H9 (cell line): ENCODE data around the gene SIL1. TPM values are rescaled to one million over a fixed set of nuclear protein-coding genes. Genes with fewer than 3 reads are reported as not detected.

Source experiments
- DNase-seq: peaks from one replicate; pipeline ENCODE4 v3.0.0-alpha.2; 2017
- H2AFZ ChIP-seq: one replicate; pipeline ENCODE4 v1.6.1; 2013; ENCODE audit warnings: mild to moderate bottlenecking, low read length, control low read depth, moderate library complexity
- H2AK5ac ChIP-seq: 2 replicates; pipeline ENCODE4 v1.6.1; 2013; ENCODE audit warnings: low read length, control low read depth, mixed read lengths; ENCODE audit not compliant: insufficient read length
- H2BK120ac ChIP-seq: one replicate; pipeline ENCODE4 v1.6.1; 2013; ENCODE audit warnings: low read depth, mild to moderate bottlenecking, low read length, control low read depth, inconsistent platforms; ENCODE audit not compliant: poor library complexity, severe bottlenecking
- H2BK12ac ChIP-seq: 2 replicates; pipeline ENCODE4 v1.6.1; 2013; ENCODE audit warnings: low read length, control low read depth, mixed read lengths, low read depth; ENCODE audit not compliant: insufficient read length
- H2BK15ac ChIP-seq: 2 replicates; pipeline ENCODE4 v1.6.1; 2013; ENCODE audit warnings: low read depth, low read length, control low read depth
- H2BK20ac ChIP-seq: one replicate; pipeline ENCODE4 v1.6.1; 2013; ENCODE audit warnings: low read depth, mild to moderate bottlenecking, low read length, control low read depth, inconsistent platforms; ENCODE audit not compliant: poor library complexity, severe bottlenecking
- H2BK5ac ChIP-seq: 2 replicates; pipeline ENCODE4 v1.6.1; 2013; ENCODE audit warnings: low read length, control low read depth, mixed read lengths; ENCODE audit not compliant: insufficient read length
- H3K14ac ChIP-seq: 2 replicates; pipeline ENCODE4 v1.6.1; 2013; ENCODE audit warnings: low read length, control low read depth; ENCODE audit not compliant: insufficient read depth
- H3K18ac ChIP-seq: 2 replicates; pipeline ENCODE4 v1.6.1; 2013; ENCODE audit warnings: low read depth, mild to moderate bottlenecking, mixed read lengths, low read length, control low read depth; ENCODE audit not compliant: insufficient read length
- H3K23ac ChIP-seq: 2 replicates; pipeline ENCODE4 v1.6.1; 2013; ENCODE audit warnings: low read length, control low read depth, mixed read lengths, low read depth; ENCODE audit not compliant: insufficient read length
- H3K23me2 ChIP-seq: 2 replicates; pipeline ENCODE4 v1.6.1; 2013; ENCODE audit warnings: low read depth, mild to moderate bottlenecking, mixed read lengths, low read length, control low read depth; ENCODE audit not compliant: insufficient read length, poor library complexity, severe bottlenecking
- H3K27ac ChIP-seq: 2 replicates; pipeline ENCODE4 v1.5.1; 2013; ENCODE audit warnings: low read length, control low read depth, mixed read lengths, low read depth; ENCODE audit not compliant: insufficient read length
- H3K27me3 ChIP-seq: 2 replicates; pipeline ENCODE4 v1.6.1; 2013; ENCODE audit warnings: low read length, control low read depth, inconsistent platforms; ENCODE audit not compliant: insufficient read depth
- H3K4ac ChIP-seq: 2 replicates; pipeline ENCODE4 v1.6.1; 2013; ENCODE audit warnings: low read depth, mild to moderate bottlenecking, control low read depth, inconsistent platforms, low read length, moderate library complexity
- H3K4me1 ChIP-seq: 2 replicates; pipeline ENCODE4 v1.6.1; 2013; ENCODE audit warnings: low read length, control low read depth, inconsistent platforms; ENCODE audit not compliant: insufficient read depth
- H3K4me2 ChIP-seq: 2 replicates; pipeline ENCODE4 v1.6.1; 2013; ENCODE audit warnings: low read length, control low read depth, mixed read lengths; ENCODE audit not compliant: insufficient read length, insufficient read depth
- H3K56ac ChIP-seq: 2 replicates; pipeline ENCODE4 v1.6.1; 2013; ENCODE audit warnings: low read depth, mild to moderate bottlenecking, mixed read lengths, low read length, control low read depth; ENCODE audit not compliant: insufficient read length
- H3K79me1 ChIP-seq: 2 replicates; pipeline ENCODE4 v1.6.1; 2013; ENCODE audit warnings: low read depth, mild to moderate bottlenecking, moderate library complexity, low read length, control low read depth, inconsistent platforms; ENCODE audit not compliant: insufficient read depth, poor library complexity, severe bottlenecking
- H3K79me2 ChIP-seq: 2 replicates; pipeline ENCODE4 v1.6.1; 2013; ENCODE audit warnings: low read length, control low read depth, inconsistent platforms; ENCODE audit not compliant: insufficient read depth
- H3K9ac ChIP-seq: 2 replicates; pipeline ENCODE4 v1.6.1; 2013; ENCODE audit warnings: low read length, control low read depth, mixed read lengths; ENCODE audit not compliant: insufficient read length; ENCODE audit errors: extremely low read depth
- H3K9me3 ChIP-seq: one replicate; pipeline ENCODE4 v1.6.1; 2013; ENCODE audit warnings: low read depth, low read length, inconsistent platforms; ENCODE audit not compliant: control insufficient read depth
- H3T11ph ChIP-seq: one replicate; pipeline ENCODE4 v1.6.1; 2013; ENCODE audit warnings: mild to moderate bottlenecking, low read length, control low read depth, inconsistent platforms
- H4K20me1 ChIP-seq: one replicate; pipeline ENCODE4 v1.6.1; 2013; ENCODE audit not compliant: control insufficient read depth, insufficient read length, insufficient read depth
- H4K5ac ChIP-seq: 2 replicates; pipeline ENCODE4 v1.6.1; 2013; ENCODE audit warnings: low read depth, mild to moderate bottlenecking, mixed read lengths, low read length, control low read depth; ENCODE audit not compliant: insufficient read length
- H4K8ac ChIP-seq: replicated peaks from 2 replicates; pipeline ENCODE4 v1.6.1; 2013; ENCODE audit warnings: low read length, control low read depth, mixed read lengths, low read depth; ENCODE audit not compliant: insufficient read length
- H4K91ac ChIP-seq: 2 replicates; pipeline ENCODE4 v1.6.1; 2013; ENCODE audit warnings: low read depth, mild to moderate bottlenecking, moderate library complexity, mixed read lengths, low read length, control low read depth; ENCODE audit not compliant: insufficient read length
- H3K27ac Mint-ChIP-seq, 3 experiments: 2 replicates in 2 of 3; 3 replicates in 1 of 3; pipeline ENCODE4 v1.8.0; 2020 to 2021; ENCODE audit warnings: mixed read lengths in 3 of 3, mild to moderate bottlenecking in 1 of 3, moderate library complexity in 1 of 3
- H3K27me3 Mint-ChIP-seq: 2 replicates; pipeline ENCODE4 v1.8.0; 2021; ENCODE audit warnings: low read depth, mild to moderate bottlenecking, moderate library complexity, mixed read lengths
- H3K36me3 Mint-ChIP-seq, 3 experiments: 2 replicates in 2 of 3; 3 replicates in 1 of 3; pipeline ENCODE4 v1.8.0; 2020 to 2021; ENCODE audit warnings: low read depth in 3 of 3, mixed read lengths in 3 of 3; ENCODE audit not compliant: insufficient read depth in 1 of 3
- H3K4me1 Mint-ChIP-seq, 2 experiments: 2 replicates each; pipeline ENCODE4 v1.8.0; 2020; ENCODE audit warnings: mixed read lengths in 2 of 2
- H3K4me3 Mint-ChIP-seq, 2 experiments: 2 replicates in 1 of 2; 3 replicates in 1 of 2; pipeline ENCODE4 v1.8.0; 2020 to 2021; ENCODE audit warnings: mild to moderate bottlenecking in 2 of 2, mixed read lengths in 2 of 2, moderate library complexity in 1 of 2
- H3K9me3 Mint-ChIP-seq, 2 experiments: 2 replicates in 1 of 2; 3 replicates in 1 of 2; pipeline ENCODE4 v1.8.0; 2020; ENCODE audit warnings: mild to moderate bottlenecking in 2 of 2, mixed read lengths in 2 of 2, moderate library complexity in 1 of 2
- WGBS: extraction: QIAGEN DNeasy Blood & Tissue Kit; methylation state at CpG from one replicate; pipeline ENCODE4 v1.1.7; 2013; ENCODE audit warnings: missing lambda C conversion rate, low lambda C conversion rate, mixed read lengths; ENCODE audit not compliant: insufficient read length; ENCODE audit errors: extremely low coverage; 5-methylcytosine and 5-hydroxymethylcytosine counted together
- total RNA-seq: library from RNA; stranded (reverse); gene quantifications from 2 replicates; pipeline ENCODE4 v1.2.1, GENCODE V29; 2021
- TF ChIP-seq, protein P1 (sequence below): fragments of 200-600 bp; sonication (generic); conservative IDR thresholded peaks from 3 replicates; pipeline ENCODE4 v1.8.0; 2021; ENCODE audit warnings: antibody characterized with exemption, mild to moderate bottlenecking

SIL1 gene
- total RNA-seq, 1 experiment from 2014 or later = 10.6 TPM

DNA sequence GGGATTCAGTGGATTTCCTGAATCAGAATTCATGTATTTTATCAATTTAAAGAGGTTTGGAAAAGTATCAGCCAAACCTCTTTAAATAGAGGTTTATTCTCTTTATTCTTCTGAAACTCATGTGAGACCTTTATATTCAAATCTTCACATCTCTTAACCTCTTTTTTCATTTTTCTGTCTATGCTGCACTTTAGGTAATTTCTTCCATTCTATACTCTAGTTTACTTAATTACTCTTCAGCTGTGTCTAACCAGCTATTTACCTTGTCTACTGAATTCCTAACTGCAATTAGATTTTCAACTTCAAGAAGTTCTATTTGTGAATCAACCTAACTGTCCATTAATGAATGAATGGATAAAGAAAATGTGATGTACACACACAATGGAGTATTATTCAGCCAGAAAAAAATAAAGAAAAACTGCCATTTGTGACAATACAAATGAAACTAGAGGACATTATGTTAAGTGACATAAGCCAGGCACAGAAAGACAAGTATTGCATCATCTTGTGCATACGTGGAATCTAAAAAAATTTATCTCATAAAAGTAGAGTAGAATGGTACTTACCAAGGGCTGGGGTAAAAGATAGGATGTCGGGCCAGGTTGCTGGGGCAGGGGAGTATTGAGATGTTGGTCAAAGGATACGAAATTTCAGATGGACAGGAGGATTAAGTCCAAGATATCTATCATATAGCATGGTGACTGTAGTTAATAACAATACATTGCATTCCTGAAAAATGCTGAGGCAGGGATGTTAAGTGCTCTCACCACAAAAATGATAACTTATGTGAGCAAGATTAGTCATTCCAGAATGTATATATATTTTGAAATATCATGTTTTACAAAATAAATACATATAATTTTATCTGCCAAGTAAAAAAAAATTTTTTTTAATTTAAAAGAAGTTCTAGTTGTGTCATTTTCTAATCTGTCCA is 193.5 kb downstream of the SIL1 start:
- H3K27me3 Mint-ChIP-seq = no peaks in the 10 kb centered on the region; the same call in 1 of the 2 replicates
- no peak overlapping the region for H3K4me3 Mint-ChIP-seq
- H3K27ac ChIP-seq = no peak overlapping the region
- no peaks in the 10 kb centered on the region for H3K4me1 ChIP-seq
- H2BK20ac ChIP-seq = no peak overlapping the region
- H3K23me2 ChIP-seq = no peaks in the 10 kb centered on the region
- no peak overlapping the region for H4K5ac ChIP-seq
- no peak overlapping the region for H2BK12ac ChIP-seq
- H3K23ac ChIP-seq = no peak overlapping the region
- no peaks in the 10 kb centered on the region for H3K9me3 ChIP-seq
- H4K20me1 ChIP-seq = no peaks in the 10 kb centered on the region
- H3K56ac ChIP-seq = no peak overlapping the region
- no peak overlapping the region for H2BK15ac ChIP-seq
- H3T11ph ChIP-seq = no peak overlapping the region
- TF ChIP-seq, protein P1, sequence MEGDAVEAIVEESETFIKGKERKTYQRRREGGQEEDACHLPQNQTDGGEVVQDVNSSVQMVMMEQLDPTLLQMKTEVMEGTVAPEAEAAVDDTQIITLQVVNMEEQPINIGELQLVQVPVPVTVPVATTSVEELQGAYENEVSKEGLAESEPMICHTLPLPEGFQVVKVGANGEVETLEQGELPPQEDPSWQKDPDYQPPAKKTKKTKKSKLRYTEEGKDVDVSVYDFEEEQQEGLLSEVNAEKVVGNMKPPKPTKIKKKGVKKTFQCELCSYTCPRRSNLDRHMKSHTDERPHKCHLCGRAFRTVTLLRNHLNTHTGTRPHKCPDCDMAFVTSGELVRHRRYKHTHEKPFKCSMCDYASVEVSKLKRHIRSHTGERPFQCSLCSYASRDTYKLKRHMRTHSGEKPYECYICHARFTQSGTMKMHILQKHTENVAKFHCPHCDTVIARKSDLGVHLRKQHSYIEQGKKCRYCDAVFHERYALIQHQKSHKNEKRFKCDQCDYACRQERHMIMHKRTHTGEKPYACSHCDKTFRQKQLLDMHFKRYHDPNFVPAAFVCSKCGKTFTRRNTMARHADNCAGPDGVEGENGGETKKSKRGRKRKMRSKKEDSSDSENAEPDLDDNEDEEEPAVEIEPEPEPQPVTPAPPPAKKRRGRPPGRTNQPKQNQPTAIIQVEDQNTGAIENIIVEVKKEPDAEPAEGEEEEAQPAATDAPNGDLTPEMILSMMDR = no peak
- no peaks in the 10 kb centered on the region for H3K79me2 ChIP-seq
- no peak overlapping the region for H2AFZ ChIP-seq
- no peak overlapping the region for H3K14ac ChIP-seq
- H3K4ac ChIP-seq = no peak overlapping the region
- H3K18ac ChIP-seq = no peak overlapping the region
- no peaks in the 10 kb centered on the region for H3K27me3 ChIP-seq
- no peak overlapping the region for H3K27ac Mint-ChIP-seq
- H3K9me3 Mint-ChIP-seq = peaks cover 3 to 5% of the 10 kb centered on the region in 2 experiments; a peak in 4 of 5 replicates
- H3K79me1 ChIP-seq = no peaks in the 10 kb centered on the region
- no peak overlapping the region for H2BK5ac ChIP-seq
- no peak for DNase-seq
- no peak overlapping the region for H3K4me2 ChIP-seq
- no peak overlapping the region for H4K8ac ChIP-seq
- H3K4me1 Mint-ChIP-seq = no peaks in the 10 kb centered on the region
- no peak overlapping the region for H3K9ac ChIP-seq
- no peak overlapping the region for H2BK120ac ChIP-seq
- H3K36me3 Mint-ChIP-seq = peaks cover 0 to 5% (median 3%) of the 10 kb centered on the region in 3 experiments; a peak in 3 of 7 replicates
- no CpG with 5 or more reads among the region's 3 CpGs for whole genome bisulfite sequencing
- no peak overlapping the region for H4K91ac ChIP-seq
- H2AK5ac ChIP-seq = no peak overlapping the region
